DOHH2 (cell line): ENCODE results near the gene DOCK1.

Experiments
- H3F3A ChIP-seq: fragments of 200-600 bp; sonication (generic), shearing (Covaris generic); 2 replicates; pipeline ENCODE4 v1.6.0; 2016; ENCODE audit warnings: antibody characterized with exemption, mild to moderate bottlenecking; ENCODE audit not compliant: control insufficient read depth, insufficient read depth
- H3K27ac ChIP-seq: fragments of 200-600 bp; sonication (generic); 2 replicates; pipeline ENCODE4 v1.5.1; 2014; ENCODE audit warnings: low read depth, mild to moderate bottlenecking, low read length, moderate library complexity
- H3K27me3 ChIP-seq: fragments of 200-600 bp; sonication (generic); 2 replicates; pipeline ENCODE4 v1.6.1; 2014; ENCODE audit warnings: mild to moderate bottlenecking, low read length, mixed read lengths; ENCODE audit not compliant: control insufficient read depth
- H3K36me3 ChIP-seq: fragments of 200-600 bp; sonication (generic); 2 replicates; pipeline ENCODE4 v1.6.1; 2014; ENCODE audit warnings: mild to moderate bottlenecking, low read length, moderate library complexity, mixed read lengths; ENCODE audit not compliant: control insufficient read depth
- H3K4me1 ChIP-seq: fragments of 200-600 bp; sonication (generic); 2 replicates; pipeline ENCODE4 v1.6.1; 2014; ENCODE audit warnings: mild to moderate bottlenecking, low read length, mixed read lengths; ENCODE audit not compliant: control insufficient read depth
- H3K4me2 ChIP-seq: fragments of 200-600 bp; sonication (generic); 2 replicates; pipeline ENCODE4 v1.6.0; 2014; ENCODE audit warnings: mild to moderate bottlenecking, low read length, moderate library complexity
- H3K4me3 ChIP-seq: fragments of 200-600 bp; sonication (generic); 2 replicates; pipeline ENCODE4 v1.5.1; 2014; ENCODE audit warnings: mild to moderate bottlenecking, low read length, mixed read lengths
- H3K79me2 ChIP-seq: fragments of 200-600 bp; sonication (generic); 2 replicates; pipeline ENCODE4 v1.6.1; 2014; ENCODE audit warnings: mild to moderate bottlenecking, low read length, mixed read lengths; ENCODE audit not compliant: control insufficient read depth
- H3K9me2 ChIP-seq: fragments of 200-600 bp; sonication (generic); replicated peaks from 2 replicates; pipeline ENCODE4 v1.6.1; 2014; ENCODE audit warnings: mild to moderate bottlenecking, low read length, mixed read lengths; ENCODE audit not compliant: control insufficient read depth
- H3K9me3 ChIP-seq: fragments of 200-600 bp; sonication (generic); 2 replicates; pipeline ENCODE4 v1.6.1; 2014; ENCODE audit warnings: antibody characterized with exemption, low read length, mixed read lengths; ENCODE audit not compliant: control insufficient read depth, insufficient read depth
- H4K20me1 ChIP-seq: fragments of 200-600 bp; sonication (generic); 2 replicates; pipeline ENCODE4 v1.6.0; 2014; ENCODE audit warnings: low read depth, mild to moderate bottlenecking, antibody characterized with exemption, low read length, moderate library complexity; ENCODE audit not compliant: control insufficient read depth, insufficient read depth
- CTCF ChIP-seq: fragments of 200-600 bp; sonication (generic); IDR thresholded peaks from one replicate; pipeline ENCODE4 v1.5.1; 2014; ENCODE audit warnings: antibody characterized with exemption, mild to moderate bottlenecking, low read depth, low read length; ENCODE audit not compliant: poor library complexity, severe bottlenecking
- EZH2phosphoT487 ChIP-seq: fragments of 200-600 bp; sonication (generic); IDR thresholded peaks from 2 replicates; pipeline ENCODE4 v1.6.1; 2017; ENCODE audit warnings: borderline replicate concordance, mild to moderate bottlenecking, antibody characterized with exemption, low read length, moderate library complexity, mixed read lengths

The DOCK1 gene

GRCh38 chr10:127351542-127351941 is 446.3 kb downstream of the DOCK1 start:
- Histone ChIP-seq H3K4me3 (no peak overlapping the region), H3K79me2 (no peaks in the 10 kb centered on the region), H3F3A (no peaks in the 10 kb centered on the region), H3K9me2 (no peaks in the 10 kb centered on the region), H3K4me2 (no peak overlapping the region), H3K27me3 (no peaks in the 10 kb centered on the region), H3K4me1 (no peaks in the 10 kb centered on the region), H4K20me1 (no peaks in the 10 kb centered on the region), H3K9me3 (no peaks in the 10 kb centered on the region), H3K27ac (no peak overlapping the region), H3K36me3 (no peaks in the 10 kb centered on the region)
- TF ChIP-seq CTCF: no peak

GRCh38 chr10:127353544-127353943 is 448.3 kb downstream of the DOCK1 start:
- Histone ChIP-seq H4K20me1 (no peaks in the 10 kb centered on the region), H3K4me3 (no peak overlapping the region), H3K9me2 (no peaks in the 10 kb centered on the region), H3F3A (no peaks in the 10 kb centered on the region), H3K4me1 (no peaks in the 10 kb centered on the region), H3K79me2 (no peaks in the 10 kb centered on the region), H3K27me3 (no peaks in the 10 kb centered on the region), H3K36me3 (no peaks in the 10 kb centered on the region), H3K27ac (no peak overlapping the region), H3K9me3 (no peaks in the 10 kb centered on the region), H3K4me2 (no peak overlapping the region)
- TF ChIP-seq CTCF: no peak
- TF ChIP-seq EZH2phosphoT487: no peak

- Histone ChIP-seq H3K27ac (no peak overlapping the region), H4K20me1 (no peaks in the 10 kb centered on the region), H3K9me3 (no peaks in the 10 kb centered on the region), H3K4me1 (no peaks in the 10 kb centered on the region), H3K79me2 (no peaks in the 10 kb centered on the region), H3F3A (no peaks in the 10 kb centered on the region), H3K36me3 (no peaks in the 10 kb centered on the region), H3K9me2 (no peaks in the 10 kb centered on the region), H3K4me3 (no peak overlapping the region), H3K27me3 (no peaks in the 10 kb centered on the region), H3K4me2 (no peak overlapping the region)
- TF ChIP-seq CTCF: no peak
- no peak for TF ChIP-seq EZH2phosphoT487
These were observed 449.0 kb downstream of the DOCK1 start for GRCh38 chr10:127354255-127354654.

GRCh38 chr10:127354992-127355391 is 449.8 kb downstream of the DOCK1 start:
- no peak overlapping the region for H3K27ac ChIP-seq
- H3F3A ChIP-seq: no peaks in the 10 kb centered on the region
- no peak overlapping the region for H3K4me3 ChIP-seq
- no peaks in the 10 kb centered on the region for H3K36me3 ChIP-seq
- no peaks in the 10 kb centered on the region for H3K27me3 ChIP-seq
- H3K79me2 ChIP-seq: no peaks in the 10 kb centered on the region
- TF ChIP-seq EZH2phosphoT487 (no peak), CTCF (peak; percentile 47)
- no peaks in the 10 kb centered on the region for H3K9me3 ChIP-seq
- no peaks in the 10 kb centered on the region for H3K4me1 ChIP-seq
- no peaks in the 10 kb centered on the region for H3K9me2 ChIP-seq
- H3K4me2 ChIP-seq: no peak overlapping the region
- no peaks in the 10 kb centered on the region for H4K20me1 ChIP-seq
